HepG2 (cell line): ENCODE measurements around the gene CHST3. TPM values are rescaled to one million over a fixed set of nuclear protein-coding genes. Genes with fewer than 3 reads are reported as not detected.
A peak's percentile ranks its signal among the peaks of the same experiment; 100 is the strongest.

Experiments used
- ATAC-seq: fragments of 200-7000 bp; cut with Tn5 transposase; 3 replicates; pipeline ENCODE4 v1.9.1; 2020; ENCODE audit warnings: mild to moderate bottlenecking, moderate library complexity
- BruUV-seq: library from RNA; stranded (reverse); fragments of 400-500 nt; replicated peaks from 2 replicates; lab custom pipeline; 2021; lab: Mats Ljungman, UMichigan
- CTCF ChIA-PET: fragments of 300-600 bp; formaldehyde crosslinking; extraction: SDS; loops from one replicate; lab custom pipeline; 2021; ENCODE audit warnings: low total read pairs, inconsistent platforms, low intra/inter-chr PET ratio; lab: Yijun Ruan, JAX
- POLR2A ChIA-PET: fragments of 350-600 bp; sonication (Branson Sonifier 250); formaldehyde crosslinking; loops from one replicate; lab custom pipeline; 2020; ENCODE audit warnings: antibody characterized with exemption, inconsistent platforms; lab: Yijun Ruan, JAX
- DNase-seq: peaks from one replicate; pipeline ENCODE4 v3.0.0-alpha.2; 2015; ENCODE audit warnings: low spot score
- FAIRE-seq: peaks from 3 replicates; lab custom pipeline; 2011; peaks lifted over from hg19 to GRCh38; lab: Jason Lieb, UNC
- H2AFZ ChIP-seq: one replicate; pipeline ENCODE4 v1.6.1; 2011; ENCODE audit warnings: low read length, inconsistent platforms
- H3K27ac ChIP-seq: fragments of 300-600 bp; 3 replicates; pipeline ENCODE4 v1.8.0; 2011; ENCODE audit warnings: mixed run types, mild to moderate bottlenecking, mixed read lengths, low read length, inconsistent platforms; ENCODE audit not compliant: insufficient read depth; ENCODE audit errors: extremely low read length
- H3K27me3 ChIP-seq, 2 experiments: fragments of 200-600 bp in 1 of 2; 2 replicates in 1 of 2; 3 replicates in 1 of 2; pipeline versions ENCODE4 v1.6.0 to v1.8.0; 2011; ENCODE audit warnings: low read length in 2 of 2, mild to moderate bottlenecking in 2 of 2, moderate library complexity in 2 of 2, inconsistent platforms in 1 of 2; ENCODE audit not compliant: insufficient read depth in 2 of 2, control insufficient read depth in 1 of 2
- H3K36me3 ChIP-seq, 2 experiments: fragments of 200-600 bp in 1 of 2; replicated peaks in 1 of 2; 2 replicates in 1 of 2; 3 replicates in 1 of 2; pipeline versions ENCODE4 v1.5.1 to v1.8.0; 2011; ENCODE audit warnings: low read length in 2 of 2, inconsistent platforms in 1 of 2; ENCODE audit not compliant: insufficient read depth in 2 of 2, control insufficient read depth in 1 of 2
- H3K4me1 ChIP-seq: 2 replicates; pipeline ENCODE4 v1.5.1; 2012; ENCODE audit warnings: low read length, inconsistent platforms; ENCODE audit not compliant: insufficient read depth
- H3K4me2 ChIP-seq: 2 replicates; pipeline ENCODE4 v1.6.0; 2011; ENCODE audit warnings: low read depth, low read length, inconsistent platforms
- H3K4me3 ChIP-seq, 3 experiments: fragments of 200-600 bp in 1 of 3; sonication (generic), shearing (Covaris generic) in 1 of 3; replicated peaks in 1 of 3; 2 replicates each; pipeline ENCODE4 v1.5.1; 2011 to 2016; ENCODE audit warnings: low read length in 3 of 3, inconsistent platforms in 2 of 3, low read depth in 2 of 3, mild to moderate bottlenecking in 2 of 3, control low read depth in 1 of 3, mixed read lengths in 1 of 3; ENCODE audit not compliant: insufficient read depth in 1 of 3
- H3K79me2 ChIP-seq: one replicate; pipeline ENCODE4 v1.6.1; 2011; ENCODE audit warnings: low read length, inconsistent platforms; ENCODE audit not compliant: insufficient read depth
- H3K9ac ChIP-seq: 2 replicates; pipeline ENCODE4 v1.6.0; 2011; ENCODE audit warnings: mild to moderate bottlenecking, low read depth, low read length, inconsistent platforms; ENCODE audit not compliant: insufficient read depth
- H3K9me3 ChIP-seq: 2 replicates; pipeline ENCODE4 v1.5.1; 2012; ENCODE audit warnings: mild to moderate bottlenecking, low read length
- H4K20me1 ChIP-seq: 2 replicates; pipeline ENCODE4 v1.6.0; 2011; ENCODE audit warnings: inconsistent platforms, mild to moderate bottlenecking, low read length, moderate library complexity; ENCODE audit not compliant: insufficient read depth
- HNRNPL ChIP-seq: fragments of 200-400 bp; formaldehyde crosslinking; IDR thresholded peaks from 2 replicates; pipeline ENCODE4 v1.6.1; 2017; ENCODE audit warnings: mild to moderate bottlenecking, low read depth, low read length
- KMT2A ChIP-seq: sonication (generic); formaldehyde crosslinking; IDR thresholded peaks from 2 replicates; pipeline ENCODE4 v1.4.0; 2020; ENCODE audit warnings: missing genetic modification reagents
- ZBTB7A ChIP-seq: sonication (generic); formaldehyde crosslinking; IDR thresholded peaks from 2 replicates; pipeline ENCODE4 v1.8.0; 2022; ENCODE audit warnings: mild to moderate bottlenecking, missing genetic modification reagents
- ZMYM3 ChIP-seq: sonication (generic); formaldehyde crosslinking; IDR thresholded peaks from 2 replicates; pipeline ENCODE4 v1.5.1; 2020; ENCODE audit warnings: mild to moderate bottlenecking, missing genetic modification reagents
- ZNF629 ChIP-seq: sonication (generic); formaldehyde crosslinking; conservative IDR thresholded peaks from 2 replicates; pipeline ENCODE4 v1.5.0; 2020; ENCODE audit warnings: missing genetic modification reagents
- ZNF782 ChIP-seq: sonication (generic); formaldehyde crosslinking; IDR thresholded peaks from 2 replicates; pipeline ENCODE4 v1.4.0; 2020; ENCODE audit warnings: missing genetic modification reagents, mild to moderate bottlenecking, borderline replicate concordance
- WGBS: methylation state at CpG from one replicate; pipeline ENCODE4 v1.1.6; 2017; ENCODE audit warnings: low lambda C conversion rate; 5-methylcytosine and 5-hydroxymethylcytosine counted together
- in situ Hi-C: cut with HindIII; loops from 2 replicates; pipeline ENCODE4 v1.10.0; 2017; ENCODE audit warnings: low pct_unique_long_range_greater_than_20kb; ENCODE audit not compliant: extremely low pct_ligation_motif_present
- intact Hi-C: fragments of 100-400 bp; cut with micrococcal nuclease; formaldehyde crosslinking; loops from one replicate; pipeline ENCODE4 v1.10.0; 2022; ENCODE audit not compliant: unreplicated experiment
- polyA plus RNA-seq, 8 experiments: library from polyadenylated mRNA; depleted of rRNA in 3 of 8; stranded (reverse) in 7 of 8; unstranded in 1 of 8; fragments of >200 nt; fragmentation: Illumina TruSeq in 4 of 8; extraction: Trizol in 4 of 8; gene quantifications; 2 replicates each; pipeline versions ENCODE4 v1.2.1 to v1.2.3, GENCODE V29; 2011 to 2016; ENCODE audit warnings: low read depth in 4 of 8, missing spikeins in 1 of 8, mixed read lengths in 1 of 8; ENCODE audit not compliant: insufficient read depth in 1 of 8
- total RNA-seq, 5 experiments: library from RNA; depleted of rRNA; stranded (reverse); fragments of >200 nt; fragmentation: Illumina TruSeq; extraction: Trizol; gene quantifications; 2 replicates each; pipeline ENCODE4 v1.2.3, GENCODE V29; 2016; ENCODE audit warnings: low read depth in 1 of 5

Gene CHST3
- total and polyA plus RNA-seq, 2 of the 13 experiments (the other 11 are each of a cell fraction or from before 2014, with no cell fraction given): 7.2 to 18.7 TPM

DNA sequence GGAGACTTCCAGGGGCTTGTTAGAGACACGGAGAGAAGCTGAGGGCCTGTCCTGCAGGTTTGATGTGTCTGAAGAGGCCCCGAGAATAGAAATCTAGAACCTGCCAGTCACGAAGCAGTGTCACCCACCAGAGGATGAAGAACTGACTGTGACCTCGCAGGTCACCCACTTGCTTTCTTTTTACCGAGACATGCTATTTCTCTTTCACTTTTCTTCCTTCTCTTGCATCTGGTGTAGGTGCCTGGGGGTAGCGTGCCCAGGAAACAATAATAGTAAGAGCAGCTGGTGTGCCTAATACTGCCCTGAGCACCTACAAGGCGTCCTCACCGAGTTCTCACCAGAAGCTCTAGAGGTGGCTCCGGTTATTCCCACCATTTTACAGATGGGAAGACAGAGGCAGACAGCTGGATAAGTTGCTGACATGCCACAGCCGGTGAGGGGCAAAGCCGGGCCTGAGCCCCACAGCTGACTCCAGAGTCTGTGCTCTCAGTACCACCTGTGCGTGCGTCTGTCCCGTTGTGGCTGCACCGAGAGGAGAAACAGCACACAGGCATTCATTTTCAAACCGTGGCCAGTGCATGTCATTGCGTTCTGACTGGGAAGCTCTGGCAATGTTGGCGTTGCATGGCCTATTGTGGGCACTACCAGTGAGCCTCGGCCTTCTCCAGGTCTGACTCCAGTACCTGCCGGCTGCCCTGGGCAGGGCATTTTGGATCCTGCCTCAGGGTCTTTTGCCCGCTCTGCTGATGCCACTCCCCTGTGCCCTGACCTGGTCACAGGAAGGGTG lies 7.8 kb downstream of the CHST3 start:
- in situ Hi-C loops: no loop called here
- Histone ChIP-seq H3K27ac (no peak overlapping the region), H3K36me3 (peaks cover 8 to 28% of the 10 kb centered on the region in 2 experiments), H3K4me1 (peaks cover 71% of the 10 kb centered on the region)
- POLR2A ChIA-PET: interaction anchor here (1.1 kb wide), 1 partner anchor 9 kb away, joined by 3 read pairs; no protein-coding TSS in a partner anchor
- intact Hi-C loops: no loop called here
- TF ChIP-seq ZNF782 (CRISPR knock-in tag): no peak
- TF ChIP-seq ZNF629 (CRISPR knock-in tag): peak; percentile 68; the same call in 1 of the 2 replicates
- TF ChIP-seq HNRNPL: 0 out of 2 replicates have a peak, but pooled peaks have one; percentile 44
- no peak for TF ChIP-seq KMT2A (CRISPR knock-in tag)
- TF ChIP-seq, all 625 proteins: peak for 2
- Histone ChIP-seq H4K20me1 (no peaks in the 10 kb centered on the region; the same call in 1 of the 2 replicates), H3K9me3 (no peaks in the 10 kb centered on the region), H3K4me2 (no peak overlapping the region), H3K27me3 (no peaks in the 10 kb centered on the region), H3K4me3 (no peak overlapping the region), H3K79me2 (peaks cover 95% of the 10 kb centered on the region), H2AFZ (no peak overlapping the region), H3K9ac (no peak overlapping the region)
- whole genome bisulfite sequencing: 96% methylated on average over 11 of the region's 21 CpGs
- no peak for ATAC-seq
- BruUV-seq: no TSS peak
- no peak for FAIRE-seq
- CTCF ChIA-PET: interaction anchor here (1.6 kb wide), 1 partner anchor 76 kb away, joined by 4 read pairs; no protein-coding TSS in a partner anchor
- DNase-seq: no peak

DNA sequence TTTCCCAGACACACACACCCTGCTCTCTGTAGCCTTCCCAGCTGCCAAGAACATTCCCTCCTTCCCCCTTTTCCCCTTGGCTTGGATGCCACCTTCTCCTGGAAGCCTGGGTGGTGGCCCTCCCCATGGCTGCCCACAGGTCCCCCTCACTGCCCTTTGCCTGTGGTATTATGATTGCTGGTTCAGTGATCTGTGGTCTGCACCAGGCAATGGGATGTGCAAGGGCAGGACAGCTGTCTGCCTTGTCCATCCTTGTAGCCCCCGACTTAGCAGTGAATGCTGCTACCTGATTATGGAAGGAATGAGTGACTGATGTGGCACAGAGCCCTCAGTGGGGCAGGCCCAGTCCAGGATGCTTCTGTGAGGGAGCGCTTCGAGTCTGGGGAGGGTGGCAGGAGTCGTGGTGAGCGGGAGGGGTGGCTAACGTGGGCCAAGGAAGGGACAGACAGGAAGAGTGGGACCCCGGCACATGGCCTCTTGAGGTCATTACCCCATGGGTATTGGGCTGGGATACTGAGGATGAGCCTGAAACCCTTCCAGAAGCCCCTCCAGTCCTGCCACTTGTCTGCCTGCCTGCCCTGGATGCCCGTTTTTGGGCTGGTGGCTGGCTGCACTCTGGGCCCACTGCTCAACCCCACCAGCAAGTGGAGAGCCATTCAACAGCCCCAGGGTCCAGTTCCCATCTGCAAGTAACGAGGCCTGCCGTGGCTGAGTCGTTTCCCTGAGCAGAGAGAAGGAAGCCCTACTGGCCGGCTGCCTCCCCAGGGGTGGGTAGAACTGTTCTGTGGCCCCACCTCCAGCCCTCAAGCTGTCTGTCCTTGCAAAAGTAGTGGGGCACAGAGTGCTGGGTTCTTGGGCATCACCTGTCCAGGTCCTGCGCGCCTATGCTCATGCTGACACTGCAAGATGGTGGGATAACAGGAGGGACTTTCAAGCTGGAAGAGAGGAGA lies 8.8 kb downstream of the CHST3 start:
- Histone ChIP-seq H3K9me3 (no peaks in the 10 kb centered on the region), H2AFZ (no peak overlapping the region), H3K27ac (no peak overlapping the region), H3K4me1 (peaks cover 71% of the 10 kb centered on the region), H3K27me3 (no peaks in the 10 kb centered on the region), H4K20me1 (no peaks in the 10 kb centered on the region), H3K4me3 (no peak overlapping the region), H3K9ac (no peak overlapping the region), H3K36me3 (peaks cover 8 to 31% of the 10 kb centered on the region in 2 experiments), H3K79me2 (peaks cover 95% of the 10 kb centered on the region), H3K4me2 (no peak overlapping the region)
- TF ChIP-seq ZBTB7A (CRISPR knock-in tag) (no peak), ZMYM3 (peak; percentile 51; the same call in 1 of the 2 replicates)
- no peak for FAIRE-seq
- 95% methylated on average over 7 of the region's 14 CpGs for WGBS
- ChIA-PET CTCF (no interaction called here), POLR2A (interaction anchor here (1.1 kb wide), 1 partner anchor 10 kb away, joined by 3 read pairs; no protein-coding TSS in a partner anchor)
- BruUV-seq: no TSS peak
- in situ Hi-C loops: no loop called here
- no peak for ATAC-seq
- intact Hi-C loops: no loop called here
- no peak for DNase-seq
